ENCODE measurements around the gene IDE. TPM values are rescaled to one million over a fixed set of nuclear protein-coding genes. Genes with fewer than 3 reads are reported as not detected.
"Not testable (repeated sequence)": the region's sequence is repeated elsewhere in the genome, so short reads cannot be mapped to it uniquely, and the experiment has no call there.

IDE gene
- total RNA-seq, 1 experiment from 2014 or later, result 55.8 TPM

DNA sequence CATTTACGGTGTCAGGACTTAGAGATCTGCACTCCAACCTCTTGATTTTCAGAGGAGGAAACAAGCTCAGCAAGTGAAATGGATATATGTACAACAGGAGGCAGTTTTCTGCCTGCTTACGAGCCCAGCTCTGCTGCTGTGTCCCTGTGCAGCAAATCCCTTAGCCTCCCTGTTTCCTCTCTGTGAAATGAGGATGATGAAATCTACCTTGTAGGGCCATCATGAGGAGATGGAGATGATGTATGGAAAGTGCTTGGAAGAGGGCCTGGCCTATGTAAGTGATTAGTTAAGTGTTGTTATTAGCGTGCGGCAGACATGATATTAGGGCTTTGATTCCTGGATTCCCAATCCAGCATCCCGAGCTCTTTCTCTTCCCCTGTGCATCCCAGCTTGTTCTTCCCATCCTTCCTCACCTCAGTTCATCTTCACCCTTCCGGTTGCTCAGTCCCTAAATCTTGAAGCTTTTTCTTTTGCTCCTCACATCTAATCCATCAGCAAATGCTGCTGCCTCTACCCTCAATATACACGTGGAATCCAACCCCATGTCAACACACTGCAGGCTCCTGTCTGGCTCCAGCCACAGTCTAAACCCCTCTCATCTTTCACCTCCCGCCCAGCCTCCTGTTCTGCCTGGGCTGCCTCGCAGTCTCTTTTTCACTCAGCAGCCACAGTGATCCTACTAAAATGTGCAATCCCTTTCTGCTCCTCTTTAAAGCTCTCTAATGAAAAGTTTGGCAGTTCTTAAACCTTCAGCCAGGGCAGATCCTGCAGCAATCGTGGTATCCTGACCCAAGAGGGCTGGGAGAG lies 169.1 kb downstream of the IDE start:
- POLR2A ChIA-PET, result no interaction called here
- Histone ChIP-seq H3K9me3 (ENCODE audit: control insufficient read depth in 1 of 2, insufficient read depth in 1 of 2, low read depth in 1 of 2, low read length in 2 of 2) (no peaks in the 10 kb centered on the region), H3K27me3 (ENCODE audit: insufficient read depth, low read length) (no peaks in the 10 kb centered on the region), H3K79me2 (ENCODE audit: insufficient read depth, low read length) (no peaks in the 10 kb centered on the region), H4K20me1 (ENCODE audit: insufficient read depth) (no peaks in the 10 kb centered on the region), H3K4me1 (ENCODE audit: control insufficient read depth in 1 of 2, insufficient read depth in 2 of 2, low read length in 2 of 2) (peaks cover 0 to 10% of the 10 kb centered on the region in 2 experiments; a peak in 2 of 4 replicates), H3K4me3 (replicated peaks in 1 of 2; ENCODE audit: low read depth in 1 of 2, low read length in 2 of 2) (no peak overlapping the region), H3K4me2 (ENCODE audit: low read length) (no peak overlapping the region), H3K27ac (ENCODE audit: low read depth, low read length) (no peak overlapping the region), H3K9me2 (ENCODE audit: insufficient read depth) (no peaks in the 10 kb centered on the region), H3K9ac (ENCODE audit: low read length) (no peak overlapping the region), H3K36me3 (ENCODE audit: control insufficient read depth in 1 of 2, insufficient read depth in 2 of 2, low read length in 2 of 2) (no peaks in the 10 kb centered on the region), H2AFZ (ENCODE audit: low read depth, low read length, poor library complexity, severe bottlenecking) (no peak overlapping the region)
- ATAC-seq (no peak), DNase-seq (ENCODE audit: low read depth, low spot score) (no peak)
- CTCF ChIA-PET, result no interaction called here
- intact Hi-C loops (cut with micrococcal nuclease), result no loop called here
- BruUV-seq (replicated peaks), result no TSS peak
- RAD21 ChIA-PET (ENCODE audit: low non-redundant PET in 1 of 2, low total read pairs in 2 of 2, uncharacterized antibody in 2 of 2, unreplicated experiment in 2 of 2), result no interaction called here
- TF ChIP-seq ZFX (IDR thresholded peaks at IDR 0.05) (no peak), EGR1 (IDR thresholded peaks at IDR 0.05; ENCODE audit: low read depth) (no peak), CBX3 (IDR thresholded peaks at IDR 0.05; ENCODE audit: low read depth) (no peak), EZH2 (IDR thresholded peaks at IDR 0.05) (no peak), SRF (IDR thresholded peaks at IDR 0.05; ENCODE audit: low read depth) (no peak), ELF1 (IDR thresholded peaks at IDR 0.05; ENCODE audit: borderline replicate concordance, low read depth) (no peak), CEBPB (IDR thresholded peaks at IDR 0.05; ENCODE audit: low read depth) (no peak), ZNF274 (IDR thresholded peaks at IDR 0.05; ENCODE audit: low read depth, low read length) (no peak), EZH2phosphoT487 (IDR thresholded peaks at IDR 0.05; ENCODE audit: borderline replicate concordance) (no peak), SP1 (IDR thresholded peaks at IDR 0.05; ENCODE audit: low read depth) (no peak), FOSL1 (IDR thresholded peaks at IDR 0.05; ENCODE audit: low read depth) (no peak), YY1 (IDR thresholded peaks at IDR 0.05; ENCODE audit: extremely low read depth, insufficient replicate concordance, low read depth, low read length) (no peak)
- TF ChIP-seq, protein P1, sequence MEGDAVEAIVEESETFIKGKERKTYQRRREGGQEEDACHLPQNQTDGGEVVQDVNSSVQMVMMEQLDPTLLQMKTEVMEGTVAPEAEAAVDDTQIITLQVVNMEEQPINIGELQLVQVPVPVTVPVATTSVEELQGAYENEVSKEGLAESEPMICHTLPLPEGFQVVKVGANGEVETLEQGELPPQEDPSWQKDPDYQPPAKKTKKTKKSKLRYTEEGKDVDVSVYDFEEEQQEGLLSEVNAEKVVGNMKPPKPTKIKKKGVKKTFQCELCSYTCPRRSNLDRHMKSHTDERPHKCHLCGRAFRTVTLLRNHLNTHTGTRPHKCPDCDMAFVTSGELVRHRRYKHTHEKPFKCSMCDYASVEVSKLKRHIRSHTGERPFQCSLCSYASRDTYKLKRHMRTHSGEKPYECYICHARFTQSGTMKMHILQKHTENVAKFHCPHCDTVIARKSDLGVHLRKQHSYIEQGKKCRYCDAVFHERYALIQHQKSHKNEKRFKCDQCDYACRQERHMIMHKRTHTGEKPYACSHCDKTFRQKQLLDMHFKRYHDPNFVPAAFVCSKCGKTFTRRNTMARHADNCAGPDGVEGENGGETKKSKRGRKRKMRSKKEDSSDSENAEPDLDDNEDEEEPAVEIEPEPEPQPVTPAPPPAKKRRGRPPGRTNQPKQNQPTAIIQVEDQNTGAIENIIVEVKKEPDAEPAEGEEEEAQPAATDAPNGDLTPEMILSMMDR (IDR thresholded peaks at IDR 0.05 in 2 of 3, conservative IDR thresholded peaks at IDR 0.05 in 1 of 3; ENCODE audit: borderline replicate concordance in 1 of 3, insufficient read depth in 1 of 3, low read depth in 2 of 3, low read length in 2 of 3), result no peak
- TF ChIP-seq, protein P2, sequence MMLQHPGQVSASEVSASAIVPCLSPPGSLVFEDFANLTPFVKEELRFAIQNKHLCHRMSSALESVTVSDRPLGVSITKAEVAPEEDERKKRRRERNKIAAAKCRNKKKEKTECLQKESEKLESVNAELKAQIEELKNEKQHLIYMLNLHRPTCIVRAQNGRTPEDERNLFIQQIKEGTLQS (IDR thresholded peaks at IDR 0.05), result no peak
- TF ChIP-seq, protein P3, sequence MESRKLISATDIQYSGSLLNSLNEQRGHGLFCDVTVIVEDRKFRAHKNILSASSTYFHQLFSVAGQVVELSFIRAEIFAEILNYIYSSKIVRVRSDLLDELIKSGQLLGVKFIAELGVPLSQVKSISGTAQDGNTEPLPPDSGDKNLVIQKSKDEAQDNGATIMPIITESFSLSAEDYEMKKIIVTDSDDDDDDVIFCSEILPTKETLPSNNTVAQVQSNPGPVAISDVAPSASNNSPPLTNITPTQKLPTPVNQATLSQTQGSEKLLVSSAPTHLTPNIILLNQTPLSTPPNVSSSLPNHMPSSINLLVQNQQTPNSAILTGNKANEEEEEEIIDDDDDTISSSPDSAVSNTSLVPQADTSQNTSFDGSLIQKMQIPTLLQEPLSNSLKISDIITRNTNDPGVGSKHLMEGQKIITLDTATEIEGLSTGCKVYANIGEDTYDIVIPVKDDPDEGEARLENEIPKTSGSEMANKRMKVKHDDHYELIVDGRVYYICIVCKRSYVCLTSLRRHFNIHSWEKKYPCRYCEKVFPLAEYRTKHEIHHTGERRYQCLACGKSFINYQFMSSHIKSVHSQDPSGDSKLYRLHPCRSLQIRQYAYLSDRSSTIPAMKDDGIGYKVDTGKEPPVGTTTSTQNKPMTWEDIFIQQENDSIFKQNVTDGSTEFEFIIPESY (IDR thresholded peaks at IDR 0.05; ENCODE audit: extremely low read depth, insufficient replicate concordance, low read length), result no peak
- TF ChIP-seq, protein P4, sequence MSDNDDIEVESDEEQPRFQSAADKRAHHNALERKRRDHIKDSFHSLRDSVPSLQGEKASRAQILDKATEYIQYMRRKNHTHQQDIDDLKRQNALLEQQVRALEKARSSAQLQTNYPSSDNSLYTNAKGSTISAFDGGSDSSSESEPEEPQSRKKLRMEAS (IDR thresholded peaks at IDR 0.05), result no peak

DNA sequence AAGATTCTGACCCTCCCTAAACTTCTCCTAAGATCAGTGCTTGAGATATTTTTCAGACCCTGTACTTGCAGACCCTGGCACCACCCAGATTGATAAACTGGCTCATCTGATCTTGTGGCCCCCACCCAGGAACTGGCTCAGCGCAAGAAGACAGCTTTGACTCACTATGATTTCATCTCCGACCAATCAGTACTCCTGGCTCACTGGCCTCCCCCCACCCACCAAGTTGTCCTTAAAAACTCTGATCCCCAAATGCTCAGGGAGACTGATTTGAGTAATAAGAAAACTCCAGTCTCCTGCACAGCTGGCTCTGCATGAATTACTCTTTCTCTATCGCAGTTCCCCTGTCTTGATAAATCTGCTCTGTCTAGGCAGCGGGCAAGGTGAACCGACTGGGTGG lies 171.7 kb downstream of the IDE start:
- H3K4me2 ChIP-seq (ENCODE audit: low read length); H3K27ac ChIP-seq (ENCODE audit: low read depth, low read length); RAD21 ChIA-PET (ENCODE audit: low non-redundant PET in 1 of 2, low total read pairs in 2 of 2, uncharacterized antibody in 2 of 2, unreplicated experiment in 2 of 2); DNase-seq (ENCODE audit: low read depth, low spot score); H3K79me2 ChIP-seq (ENCODE audit: insufficient read depth, low read length); H3K4me3 ChIP-seq (replicated peaks in 1 of 2; ENCODE audit: low read depth in 1 of 2, low read length in 2 of 2); POLR2A ChIA-PET; H3K9me2 ChIP-seq (ENCODE audit: insufficient read depth); BruUV-seq (replicated peaks); ATAC-seq; CTCF ChIA-PET; H3K36me3 ChIP-seq (ENCODE audit: control insufficient read depth in 1 of 2, insufficient read depth in 2 of 2, low read length in 2 of 2); H4K20me1 ChIP-seq (ENCODE audit: insufficient read depth); H3K4me1 ChIP-seq (ENCODE audit: control insufficient read depth in 1 of 2, insufficient read depth in 2 of 2, low read length in 2 of 2); H3K9ac ChIP-seq (ENCODE audit: low read length); H2AFZ ChIP-seq (ENCODE audit: low read depth, low read length, poor library complexity, severe bottlenecking); intact Hi-C loops (cut with micrococcal nuclease); H3K27me3 ChIP-seq (ENCODE audit: insufficient read depth, low read length); H3K9me3 ChIP-seq (ENCODE audit: control insufficient read depth in 1 of 2, insufficient read depth in 1 of 2, low read depth in 1 of 2, low read length in 2 of 2): not testable (repeated sequence)
